Putamen (tissue), 1 donor: ENCODE results near the gene DHX38.
"Not testable (repeated sequence)": the region's sequence is repeated elsewhere in the genome, so short reads cannot be mapped to it uniquely, and the experiment has no call there.

Source experiments
- DNase-seq: peaks from one replicate; pipeline ENCODE4 v3.0.0-alpha.2; 2016; ENCODE audit warnings: low spot score

The DHX38 gene

GRCh38 chr16:72093448-72094265 is at the start of gene DHX38, which contains the start of gene TXNL4B:
Gene DHX38 (plus strand): TSS chr16:72093847. CDS start chr16:72096158, 2,311 bp downstream.
Gene TXNL4B (minus strand): TSS chr16:72093620. CDS start chr16:72090749, 2,871 bp downstream.
- peak; percentile 99 for DNase-seq

GRCh38 chr16:72044296-72044695 is 49.4 kb upstream of the DHX38 start:
- no peak for DNase-seq

DNA sequence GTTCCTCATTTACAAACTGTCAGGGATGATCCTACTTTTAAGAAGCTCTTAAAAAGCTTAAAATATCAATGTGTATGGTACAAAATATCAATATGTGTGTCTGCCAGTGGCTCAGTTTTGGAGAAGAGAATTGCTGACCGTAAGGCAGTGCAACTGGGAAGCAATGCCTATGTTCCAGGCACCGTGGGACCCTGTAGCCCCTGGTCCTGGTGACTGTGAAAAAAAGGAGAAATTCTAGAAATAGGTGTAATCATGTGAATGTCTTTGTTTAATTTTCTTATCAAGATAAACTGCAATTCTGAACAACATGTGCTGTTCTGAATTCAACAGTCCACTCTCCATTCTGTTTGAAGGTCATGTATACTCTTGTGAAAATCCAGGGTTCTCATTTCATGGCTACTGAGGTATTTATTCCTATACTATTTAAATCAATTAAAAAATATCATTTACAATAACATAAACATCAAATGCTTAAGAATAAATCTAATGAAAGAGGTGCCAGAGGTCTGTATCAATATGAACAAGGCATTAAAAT is 48.8 kb upstream of the DHX38 start:
- DNase-seq: no peak

DNA sequence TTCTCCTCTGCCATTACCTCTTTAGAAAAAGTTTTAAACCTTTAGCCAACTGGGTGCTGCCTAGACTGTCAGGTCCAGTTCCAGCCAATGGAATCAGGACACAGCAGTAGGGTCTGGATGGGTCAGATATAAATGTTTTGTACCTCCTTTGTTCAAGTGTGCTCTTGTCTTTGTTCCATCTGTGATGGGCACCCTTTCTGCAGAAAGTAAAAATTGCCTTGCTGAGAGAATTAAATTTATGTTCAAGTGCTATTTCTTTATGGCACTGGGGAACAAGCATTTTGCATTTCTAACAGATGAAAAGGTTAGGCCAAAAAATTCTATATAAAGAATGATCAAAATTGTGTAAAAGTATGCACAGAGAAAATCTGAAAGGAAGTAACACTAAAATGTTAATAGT is 44.5 kb upstream of the DHX38 start:
- no peak for DNase-seq

DNA sequence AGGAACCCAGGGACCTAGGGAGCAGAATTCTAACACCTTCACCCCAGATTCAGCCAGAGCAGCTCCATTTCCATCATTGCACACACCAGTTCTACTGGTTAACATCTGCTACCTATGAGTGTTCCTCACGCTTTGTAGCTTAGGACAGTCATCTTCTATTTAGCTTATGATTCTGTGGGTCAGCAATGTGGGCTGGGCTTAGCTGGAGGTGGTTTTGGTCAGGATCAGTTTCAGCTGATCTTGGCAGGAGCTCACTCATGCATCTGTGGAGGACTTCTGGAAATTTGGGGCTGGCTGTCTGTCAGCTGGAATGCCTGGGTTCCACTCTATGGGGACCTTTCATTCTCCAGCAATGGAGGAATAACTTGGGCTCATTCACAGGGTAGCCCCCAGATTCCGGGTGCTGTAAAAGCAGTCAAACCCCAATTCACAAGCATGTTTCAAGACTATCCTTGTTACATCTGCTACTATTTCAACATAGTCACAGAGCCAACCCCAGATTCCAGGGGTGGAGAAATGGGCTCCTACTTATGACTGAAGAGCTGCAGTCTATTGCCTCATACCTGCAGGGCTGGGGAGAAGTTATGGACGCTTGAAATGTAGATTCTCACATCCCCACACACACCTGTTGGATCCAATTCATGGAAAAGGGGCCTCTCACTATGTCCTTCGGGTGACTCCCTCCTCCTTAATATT is 42.7 kb upstream of the DHX38 start:
- no peak for DNase-seq

- DNase-seq: no peak
Observed at GRCh38 chr16:72051818-72052217, 41.8 kb upstream of the DHX38 start.

- DNase-seq: not testable (repeated sequence)
Observed at GRCh38 chr16:72054254-72054847, 39.3 kb upstream of the DHX38 start, which contains the start of gene HP. Gene HP (plus strand): TSS chr16:72054505. CDS start chr16:72054653, 148 bp downstream.

DNA sequence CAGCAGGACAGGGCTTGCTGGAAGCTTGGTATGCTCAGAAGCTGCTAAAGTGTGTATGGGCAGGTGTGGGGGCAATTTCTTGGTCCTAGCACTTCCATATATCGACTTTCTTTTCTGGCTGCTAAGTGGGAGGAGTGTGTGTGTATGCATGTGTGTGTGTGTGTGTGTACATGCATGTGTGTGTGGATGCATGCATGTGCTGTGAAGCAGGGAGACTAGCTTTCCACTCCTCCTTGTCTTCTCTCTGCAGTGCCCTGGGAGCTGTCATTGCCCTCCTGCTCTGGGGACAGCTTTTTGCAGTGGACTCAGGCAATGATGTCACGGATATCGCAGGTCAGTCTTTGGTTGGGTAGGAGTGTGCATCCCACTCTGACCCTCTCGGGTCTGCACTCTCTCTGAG is 37.7 kb upstream of the DHX38 start:
- no peak for DNase-seq

- not testable (repeated sequence) for DNase-seq
Observed at GRCh38 chr16:72057313-72057712, 36.3 kb upstream of the DHX38 start.

- DNase-seq: not testable (repeated sequence)
Observed at GRCh38 chr16:72059060-72059459, 34.6 kb upstream of the DHX38 start.

DNA sequence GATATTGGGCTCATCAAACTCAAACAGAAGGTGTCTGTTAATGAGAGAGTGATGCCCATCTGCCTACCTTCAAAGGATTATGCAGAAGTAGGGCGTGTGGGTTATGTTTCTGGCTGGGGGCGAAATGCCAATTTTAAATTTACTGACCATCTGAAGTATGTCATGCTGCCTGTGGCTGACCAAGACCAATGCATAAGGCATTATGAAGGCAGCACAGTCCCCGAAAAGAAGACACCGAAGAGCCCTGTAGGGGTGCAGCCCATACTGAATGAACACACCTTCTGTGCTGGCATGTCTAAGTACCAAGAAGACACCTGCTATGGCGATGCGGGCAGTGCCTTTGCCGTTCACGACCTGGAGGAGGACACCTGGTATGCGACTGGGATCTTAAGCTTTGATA is 33.2 kb upstream of the DHX38 start:
- DNase-seq: no peak

GRCh38 chr16:72061564-72061963 is 32.1 kb upstream of the DHX38 start:
- DNase-seq: no peak

DNA sequence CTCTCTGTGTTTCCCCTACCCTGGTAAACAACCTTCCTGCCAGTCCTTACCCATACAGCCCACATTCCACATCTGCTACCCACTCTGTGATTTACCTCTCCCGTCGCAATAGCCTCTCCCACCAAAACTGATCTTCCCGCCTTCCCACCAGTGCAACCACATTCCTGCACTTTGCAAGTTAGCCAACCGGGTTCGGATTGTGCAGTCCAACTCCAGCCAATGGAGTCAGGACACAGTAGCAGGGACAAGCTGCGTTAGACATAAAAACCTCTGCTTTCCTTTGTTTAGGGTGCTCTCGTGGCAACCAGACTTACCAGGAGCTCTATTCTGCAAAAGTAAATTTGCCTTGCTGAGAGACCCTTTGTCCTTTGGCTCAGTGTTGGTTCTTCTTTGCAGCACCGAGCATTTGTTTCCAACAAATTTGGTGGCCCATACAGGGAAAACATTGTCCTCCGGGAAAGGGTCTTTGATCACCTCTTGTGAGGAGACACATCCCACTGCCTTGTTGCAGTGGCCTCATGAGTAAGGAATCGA is 29.2 kb upstream of the DHX38 start:
- DNase-seq: no peak

DNA sequence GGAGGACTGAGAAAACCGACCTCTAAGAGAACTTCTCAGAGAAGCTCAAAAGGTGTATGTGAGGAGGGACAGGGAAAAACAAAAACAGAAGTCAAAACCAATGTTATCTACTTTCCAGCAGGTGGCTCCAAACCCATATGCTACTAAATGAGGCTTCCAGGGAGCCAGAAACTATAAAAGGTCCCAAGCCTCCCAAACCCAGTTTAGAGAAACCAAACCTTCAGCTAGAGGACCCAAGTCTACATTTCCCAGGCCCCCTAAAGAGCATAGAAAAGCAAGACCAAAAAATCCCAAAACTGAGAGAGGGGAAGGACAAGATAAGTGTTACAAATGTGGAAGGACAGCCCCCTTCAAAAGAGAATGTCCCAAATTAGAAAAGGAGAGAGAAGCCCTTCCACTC is 26.9 kb upstream of the DHX38 start:
- DNase-seq: peak; percentile 52

DNA sequence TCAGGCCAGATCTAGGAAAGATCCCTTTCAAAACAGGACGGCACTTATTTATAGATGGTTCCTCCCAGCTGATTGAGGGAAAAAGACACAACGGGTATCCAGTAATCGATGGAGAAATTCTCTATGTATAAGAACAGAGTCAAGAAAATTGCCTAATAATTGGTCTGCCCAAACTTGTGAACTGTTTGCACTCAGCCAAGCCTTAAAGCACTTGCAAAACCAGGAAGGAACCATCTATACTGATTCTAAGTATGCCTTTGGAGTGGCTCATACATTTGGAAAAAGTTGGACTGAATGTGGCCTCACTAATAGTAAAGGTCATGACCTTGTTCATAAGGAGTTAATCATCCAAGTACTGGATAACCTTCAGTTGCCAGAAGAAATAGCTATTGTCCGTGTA is 24.7 kb upstream of the DHX38 start:
- DNase-seq: no peak

DNA sequence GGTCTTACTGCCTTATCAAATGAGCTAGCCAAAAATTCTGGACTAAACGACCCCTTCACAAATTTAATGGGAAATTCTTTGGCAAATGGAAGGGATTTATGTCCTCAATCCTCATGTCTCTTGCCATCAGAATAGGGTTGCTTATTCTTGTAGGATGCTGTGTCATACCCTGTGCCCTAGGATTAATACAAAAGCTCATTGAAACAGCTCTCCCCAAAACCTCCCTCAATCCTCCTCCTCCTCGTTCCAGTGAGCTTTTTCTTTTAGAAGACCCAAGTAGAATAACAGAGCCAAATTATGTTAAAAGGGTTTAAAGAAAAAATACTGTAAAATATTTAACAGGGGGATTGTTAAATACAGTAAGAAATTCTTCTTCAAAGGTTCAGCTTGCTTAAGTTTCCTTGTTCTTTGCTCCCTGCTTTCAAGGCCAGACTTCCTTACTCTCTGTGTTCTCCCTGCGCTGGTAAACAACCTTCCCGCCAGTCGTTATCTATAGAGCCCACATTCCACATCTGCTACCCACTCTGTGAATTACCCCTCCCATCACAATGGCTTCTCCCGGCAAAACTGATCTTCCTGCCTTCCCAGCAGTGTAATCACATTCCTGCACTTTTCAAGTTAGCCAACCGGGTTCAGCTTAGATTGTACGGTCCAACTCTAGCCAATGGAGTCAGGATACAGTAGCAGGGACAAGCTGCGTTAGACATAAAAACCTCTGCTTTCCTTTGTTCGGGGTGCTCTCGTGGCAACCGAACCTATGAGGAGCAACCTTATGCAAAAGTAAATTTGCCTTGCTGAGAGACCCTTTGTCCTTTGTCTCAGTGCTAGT is 20.9 kb upstream of the DHX38 start:
- peak; percentile 49 for DNase-seq

GRCh38 chr16:72073560-72074230 is 20.0 kb upstream of the DHX38 start:
- peak; percentile 70 for DNase-seq

- not testable (repeated sequence) for DNase-seq
Observed at GRCh38 chr16:72075067-72075466, 18.6 kb upstream of the DHX38 start.

DNA sequence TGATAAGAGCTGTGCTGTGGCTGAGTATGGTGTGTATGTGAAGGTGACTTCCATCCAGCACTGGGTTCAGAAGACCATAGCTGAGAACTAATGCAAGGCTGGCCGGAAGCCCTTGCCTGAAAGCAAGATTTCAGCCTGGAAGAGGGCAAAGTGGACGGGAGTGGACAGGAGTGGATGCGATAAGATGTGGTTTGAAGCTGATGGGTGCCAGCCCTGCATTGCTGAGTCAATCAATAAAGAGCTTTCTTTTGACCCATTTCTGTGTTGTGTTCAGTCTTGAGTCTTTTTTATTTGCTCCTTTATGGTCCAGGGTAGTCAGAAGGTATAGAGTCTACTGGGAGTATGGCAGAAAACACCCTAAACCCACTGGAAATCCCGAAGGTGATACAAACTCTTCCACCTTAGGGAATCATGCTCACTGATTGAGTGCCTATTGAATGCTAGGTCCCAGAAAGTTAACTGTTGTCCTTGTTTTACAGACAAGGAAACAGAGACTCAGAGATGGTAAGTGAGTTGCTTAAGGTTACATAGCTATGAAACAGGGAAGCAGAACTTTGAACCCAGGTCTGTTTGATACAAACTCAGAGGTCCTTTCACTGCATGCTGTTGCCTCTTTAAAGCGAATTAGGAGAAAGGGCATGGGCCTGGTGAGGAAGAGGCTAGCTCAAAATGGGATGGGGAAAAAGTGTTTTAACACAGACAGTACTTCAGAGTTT is 16.5 kb upstream of the DHX38 start:
- not testable (repeated sequence) for DNase-seq

- no peak for DNase-seq
Observed at GRCh38 chr16:72083778-72084404, 9.8 kb upstream of the DHX38 start.
